Smooth muscle cell (in vitro differentiated cells): ENCODE measurements around the gene TMEM242. TPM values are rescaled to one million over a fixed set of nuclear protein-coding genes. Genes with fewer than 3 reads are reported as not detected.
"Not testable (repeated sequence)": the region's sequence is repeated elsewhere in the genome, so short reads cannot be mapped to it uniquely, and the experiment has no call there.

Experiments
- DNase-seq: peaks from one replicate; lab custom pipeline; 2025; ENCODE audit not compliant: unreplicated experiment; lab: John Stamatoyannopoulos, UW
- H2AFZ ChIP-seq: fragments of 200-600 bp; sonication (generic); 2 replicates; pipeline ENCODE4 v1.6.0; 2016; ENCODE audit warnings: antibody characterized with exemption, low read depth, mild to moderate bottlenecking
- H3F3A ChIP-seq: fragments of 200-600 bp; sonication (generic); 2 replicates; pipeline ENCODE4 v1.6.0; 2017; ENCODE audit warnings: antibody characterized with exemption, low read depth
- H3K27ac ChIP-seq: fragments of 200-600 bp; sonication (generic); 2 replicates; pipeline ENCODE4 v1.5.1; 2016; ENCODE audit warnings: low read depth, mild to moderate bottlenecking
- H3K27me3 ChIP-seq: fragments of 200-600 bp; sonication (generic); 2 replicates; pipeline ENCODE4 v1.6.1; 2016; ENCODE audit warnings: low read depth, mild to moderate bottlenecking
- H3K36me3 ChIP-seq: fragments of 200-600 bp; sonication (generic); 2 replicates; pipeline ENCODE4 v1.5.1; 2016; ENCODE audit warnings: low read depth
- H3K4me1 ChIP-seq: fragments of 200-600 bp; sonication (generic); 2 replicates; pipeline ENCODE4 v1.5.1; 2016; ENCODE audit warnings: low read depth
- H3K4me2 ChIP-seq: fragments of 200-600 bp; sonication (generic); 2 replicates; pipeline ENCODE4 v1.6.0; 2016; ENCODE audit warnings: mild to moderate bottlenecking
- H3K4me3 ChIP-seq: fragments of 200-600 bp; sonication (generic); 2 replicates; pipeline ENCODE4 v1.5.1; 2016; ENCODE audit warnings: mild to moderate bottlenecking
- H3K79me2 ChIP-seq: fragments of 200-600 bp; sonication (generic); 2 replicates; pipeline ENCODE4 v1.6.0; 2016; ENCODE audit warnings: low read depth, mild to moderate bottlenecking
- H3K9ac ChIP-seq: fragments of 200-600 bp; sonication (generic); 2 replicates; pipeline ENCODE4 v1.6.0; 2016; ENCODE audit warnings: low read depth
- H3K9me3 ChIP-seq: fragments of 200-600 bp; sonication (generic); replicated peaks from 2 replicates; pipeline ENCODE4 v1.5.1; 2016; ENCODE audit warnings: low read depth
- H4K20me1 ChIP-seq: fragments of 200-600 bp; sonication (generic); 2 replicates; pipeline ENCODE4 v1.6.0; 2016; ENCODE audit warnings: low read depth
- WGBS: methylation state at CpG from one replicate; pipeline ENCODE4 v1.1.7; 2016; ENCODE audit warnings: low lambda C conversion rate; 5-methylcytosine and 5-hydroxymethylcytosine counted together
- polyA plus RNA-seq: library from polyadenylated mRNA; unstranded; fragments of >200 nt; fragmentation: Nextera tagmentation; extraction: Ambion mirVana; gene quantifications from 2 replicates; pipeline ENCODE4 v1.2.1, GENCODE V29; 2016
- total RNA-seq: library from RNA; depleted of rRNA; stranded (reverse); fragments of >200 nt; gene quantifications from 2 replicates; pipeline ENCODE4 v1.2.3, GENCODE V29; 2014
- TF ChIP-seq, protein P1 (sequence below): fragments of 200-600 bp; sonication (generic); IDR thresholded peaks from 2 replicates; pipeline ENCODE4 v1.5.1; 2017; ENCODE audit warnings: borderline replicate concordance, mild to moderate bottlenecking, antibody characterized with exemption; ENCODE audit not compliant: insufficient read depth, poor library complexity, severe bottlenecking

The TMEM242 gene
- total and polyA plus RNA-seq, 2 experiments from 2014 or later = 7.0 to 13.3 TPM

DNA sequence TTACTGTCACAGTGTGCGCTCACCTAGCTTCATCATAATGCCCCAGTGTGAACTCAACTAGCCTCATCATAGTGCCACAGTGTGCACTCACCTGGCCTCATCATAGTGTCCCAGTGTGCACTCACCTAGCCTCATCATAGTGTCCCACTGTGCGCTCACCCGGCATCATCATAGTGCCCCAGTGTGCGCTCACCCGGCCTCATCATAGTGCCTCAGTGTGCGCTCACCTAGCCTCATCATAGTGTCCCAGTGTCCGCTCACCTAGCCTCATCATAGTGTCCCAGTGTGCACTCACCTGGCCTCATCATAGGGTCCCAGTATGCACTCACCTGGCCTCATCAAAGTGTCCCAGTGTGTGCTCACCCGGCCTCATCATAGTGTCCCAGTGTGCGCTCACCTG, 10.6 kb downstream of the TMEM242 start:
- no peak overlapping the region for H3K4me2 ChIP-seq
- TF ChIP-seq, protein P1, sequence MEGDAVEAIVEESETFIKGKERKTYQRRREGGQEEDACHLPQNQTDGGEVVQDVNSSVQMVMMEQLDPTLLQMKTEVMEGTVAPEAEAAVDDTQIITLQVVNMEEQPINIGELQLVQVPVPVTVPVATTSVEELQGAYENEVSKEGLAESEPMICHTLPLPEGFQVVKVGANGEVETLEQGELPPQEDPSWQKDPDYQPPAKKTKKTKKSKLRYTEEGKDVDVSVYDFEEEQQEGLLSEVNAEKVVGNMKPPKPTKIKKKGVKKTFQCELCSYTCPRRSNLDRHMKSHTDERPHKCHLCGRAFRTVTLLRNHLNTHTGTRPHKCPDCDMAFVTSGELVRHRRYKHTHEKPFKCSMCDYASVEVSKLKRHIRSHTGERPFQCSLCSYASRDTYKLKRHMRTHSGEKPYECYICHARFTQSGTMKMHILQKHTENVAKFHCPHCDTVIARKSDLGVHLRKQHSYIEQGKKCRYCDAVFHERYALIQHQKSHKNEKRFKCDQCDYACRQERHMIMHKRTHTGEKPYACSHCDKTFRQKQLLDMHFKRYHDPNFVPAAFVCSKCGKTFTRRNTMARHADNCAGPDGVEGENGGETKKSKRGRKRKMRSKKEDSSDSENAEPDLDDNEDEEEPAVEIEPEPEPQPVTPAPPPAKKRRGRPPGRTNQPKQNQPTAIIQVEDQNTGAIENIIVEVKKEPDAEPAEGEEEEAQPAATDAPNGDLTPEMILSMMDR = no peak
- peaks cover 20% of the 10 kb centered on the region for H4K20me1 ChIP-seq
- peaks cover 7% of the 10 kb centered on the region for H3F3A ChIP-seq
- peaks cover 4% of the 10 kb centered on the region for H3K36me3 ChIP-seq
- no peak for DNase-seq
- no peaks in the 10 kb centered on the region for H3K4me1 ChIP-seq
- H3K27me3 ChIP-seq = no peaks in the 10 kb centered on the region
- H3K9ac ChIP-seq = no peak overlapping the region
- H3K79me2 ChIP-seq = no peaks in the 10 kb centered on the region
- no peak overlapping the region for H3K4me3 ChIP-seq
- no peak overlapping the region for H3K27ac ChIP-seq
- no peak overlapping the region for H2AFZ ChIP-seq
- no peaks in the 10 kb centered on the region for H3K9me3 ChIP-seq
- 70% methylated on average over 9 of the region's 9 CpGs for whole genome bisulfite sequencing

DNA sequence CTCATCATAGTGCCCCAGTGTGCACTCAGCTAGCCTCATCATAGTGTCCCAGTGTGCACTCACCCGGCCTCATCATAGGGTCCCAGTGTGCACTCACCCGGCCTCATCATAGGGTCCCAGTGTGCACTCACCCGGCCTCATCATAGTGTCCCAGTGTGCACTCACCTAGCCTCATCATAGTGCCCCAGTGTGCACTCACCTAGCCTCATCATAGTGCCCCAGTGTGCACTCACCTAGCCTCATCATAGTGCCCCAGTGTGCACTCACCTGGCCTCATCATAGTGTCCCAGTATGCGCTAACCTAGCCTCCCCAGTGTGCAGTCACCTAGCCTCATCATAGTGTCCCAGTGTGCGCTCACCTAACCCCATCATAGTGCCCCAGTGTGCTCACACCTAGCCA, 12.6 kb downstream of the TMEM242 start:
- not testable (repeated sequence) for H3K4me2 ChIP-seq, H3K9me3 ChIP-seq, H3K79me2 ChIP-seq, H3F3A ChIP-seq, H3K27ac ChIP-seq, H2AFZ ChIP-seq, H3K4me1 ChIP-seq, H3K36me3 ChIP-seq, H3K4me3 ChIP-seq, H3K27me3 ChIP-seq, H3K9ac ChIP-seq, DNase-seq
- WGBS = 72% methylated on average over 4 of the region's 5 CpGs
- peaks cover 39% of the 10 kb centered on the region for H4K20me1 ChIP-seq

DNA sequence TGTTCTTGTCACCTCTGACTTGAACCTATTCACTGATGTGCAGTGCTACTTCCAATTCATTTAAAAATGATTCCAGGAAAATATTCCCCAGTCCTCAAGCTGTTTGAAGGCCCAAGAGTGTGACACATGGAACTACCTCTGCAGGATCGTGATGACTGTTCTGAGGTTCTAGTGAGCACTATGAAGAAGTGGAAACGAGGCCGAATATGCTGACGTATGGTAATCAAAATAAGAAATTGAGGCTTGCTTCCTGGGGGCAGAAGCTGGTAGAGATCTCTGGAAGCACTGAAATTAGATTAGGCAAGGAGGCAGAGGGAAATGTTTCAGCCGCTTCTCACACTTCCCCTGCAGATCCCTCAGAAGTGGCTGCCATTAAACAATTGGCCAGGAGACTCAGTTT, 15.7 kb downstream of the TMEM242 start:
- Histone ChIP-seq H3K4me1 (no peaks in the 10 kb centered on the region), H3K9me3 (no peaks in the 10 kb centered on the region), H3K27me3 (no peaks in the 10 kb centered on the region), H3K79me2 (no peaks in the 10 kb centered on the region), H3K27ac (no peak overlapping the region), H3K9ac (no peak overlapping the region), H4K20me1 (peaks cover 51% of the 10 kb centered on the region), H3F3A (no peaks in the 10 kb centered on the region), H2AFZ (no peak overlapping the region), H3K4me2 (no peak overlapping the region), H3K36me3 (no peaks in the 10 kb centered on the region), H3K4me3 (no peak overlapping the region)
- WGBS = 82% methylated on average over 5 of the region's 5 CpGs
- TF ChIP-seq, protein P1 = no peak
- no peak for DNase-seq

DNA sequence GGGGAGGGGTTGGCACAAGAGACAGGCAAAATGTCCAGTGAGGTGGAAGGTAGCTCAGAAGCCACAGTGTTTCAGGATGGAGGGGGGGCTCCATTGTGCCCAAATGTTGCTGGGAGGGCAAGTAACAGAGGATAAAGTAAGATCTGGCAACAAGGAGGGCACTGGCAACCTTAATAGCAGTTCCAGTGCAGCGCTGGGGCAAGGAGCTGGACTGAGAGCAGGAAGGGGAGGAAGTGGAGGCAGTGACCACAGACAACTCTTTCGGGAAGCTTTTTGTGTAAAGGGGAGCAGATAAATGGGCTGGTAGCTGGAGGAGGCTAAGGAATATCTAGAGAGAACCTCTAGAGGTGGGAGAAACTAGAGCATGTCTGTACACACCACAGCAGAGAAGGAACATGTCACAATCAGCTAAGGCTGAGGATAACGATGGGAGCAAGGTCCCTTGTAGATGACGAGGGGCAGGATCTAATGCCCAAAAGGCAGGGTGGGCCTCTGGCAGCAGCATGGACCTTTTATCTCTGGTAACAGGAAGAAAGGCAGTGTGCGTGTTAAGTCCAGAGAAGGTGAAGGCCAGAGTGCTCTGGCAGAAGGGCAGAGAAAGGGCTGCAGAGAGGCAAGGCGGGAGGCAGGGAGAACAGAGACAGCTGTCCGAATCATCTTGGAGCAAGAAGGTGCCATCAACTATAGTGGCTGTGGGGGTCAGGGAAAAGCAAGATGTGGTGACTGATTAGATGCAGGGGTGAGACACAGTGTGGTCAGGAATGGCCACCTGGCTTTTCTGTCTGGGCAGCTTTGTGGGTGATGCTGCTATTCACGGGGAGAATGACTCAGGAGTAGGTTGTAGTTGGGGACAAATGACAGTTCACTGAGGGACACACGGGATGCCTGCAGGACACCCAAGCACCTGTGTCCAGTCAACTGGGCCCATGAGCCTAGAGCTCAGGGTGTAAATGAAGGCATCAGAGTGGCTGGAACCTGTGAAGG, 17.4 kb downstream of the TMEM242 start:
- Histone ChIP-seq H3K4me3 (no peak overlapping the region), H3K27me3 (no peaks in the 10 kb centered on the region), H3K27ac (no peak overlapping the region), H3K36me3 (no peaks in the 10 kb centered on the region), H3F3A (no peaks in the 10 kb centered on the region), H4K20me1 (peaks cover 51% of the 10 kb centered on the region), H3K9me3 (no peaks in the 10 kb centered on the region), H2AFZ (no peak overlapping the region), H3K4me2 (no peak overlapping the region), H3K79me2 (no peaks in the 10 kb centered on the region), H3K4me1 (no peaks in the 10 kb centered on the region), H3K9ac (no peak overlapping the region)
- WGBS = 93% methylated on average over 9 of the region's 9 CpGs
- DNase-seq = no peak
- TF ChIP-seq, protein P1 = no peak
